Memory B cell (primary cell): Measurements from ENCODE around the gene MATCAP1.

Experiments used
- ATAC-seq: fragments of 150-1000 bp; cut with Tn5 transposase; 2 replicates; pipeline ENCODE4 v1.10.0; 2021; ENCODE audit warnings: low read depth, mild to moderate bottlenecking, moderate library complexity
- DNase-seq, 2 donors: peaks; one replicate each; pipeline ENCODE4 v3.0.0; 2022; ENCODE audit warnings: low spot score in 2 of 2
- H3K27ac Mint-ChIP-seq: one replicate; pipeline ENCODE4 v1.8.0; 2022; ENCODE audit warnings: mild to moderate bottlenecking, moderate library complexity, mixed read lengths
- H3K27me3 Mint-ChIP-seq: one replicate; pipeline ENCODE4 v1.8.0; 2022; ENCODE audit warnings: mixed read lengths
- H3K36me3 Mint-ChIP-seq: one replicate; pipeline ENCODE4 v1.8.0; 2022; ENCODE audit warnings: mild to moderate bottlenecking, mixed read lengths
- H3K4me1 Mint-ChIP-seq: one replicate; pipeline ENCODE4 v1.8.0; 2022; ENCODE audit warnings: mixed read lengths
- H3K4me3 Mint-ChIP-seq: one replicate; pipeline ENCODE4 v1.8.0; 2022; ENCODE audit warnings: mild to moderate bottlenecking, moderate library complexity, mixed read lengths
- H3K9me3 Mint-ChIP-seq: one replicate; pipeline ENCODE4 v1.8.0; 2022; ENCODE audit warnings: mixed read lengths

MATCAP1 gene

DNA sequence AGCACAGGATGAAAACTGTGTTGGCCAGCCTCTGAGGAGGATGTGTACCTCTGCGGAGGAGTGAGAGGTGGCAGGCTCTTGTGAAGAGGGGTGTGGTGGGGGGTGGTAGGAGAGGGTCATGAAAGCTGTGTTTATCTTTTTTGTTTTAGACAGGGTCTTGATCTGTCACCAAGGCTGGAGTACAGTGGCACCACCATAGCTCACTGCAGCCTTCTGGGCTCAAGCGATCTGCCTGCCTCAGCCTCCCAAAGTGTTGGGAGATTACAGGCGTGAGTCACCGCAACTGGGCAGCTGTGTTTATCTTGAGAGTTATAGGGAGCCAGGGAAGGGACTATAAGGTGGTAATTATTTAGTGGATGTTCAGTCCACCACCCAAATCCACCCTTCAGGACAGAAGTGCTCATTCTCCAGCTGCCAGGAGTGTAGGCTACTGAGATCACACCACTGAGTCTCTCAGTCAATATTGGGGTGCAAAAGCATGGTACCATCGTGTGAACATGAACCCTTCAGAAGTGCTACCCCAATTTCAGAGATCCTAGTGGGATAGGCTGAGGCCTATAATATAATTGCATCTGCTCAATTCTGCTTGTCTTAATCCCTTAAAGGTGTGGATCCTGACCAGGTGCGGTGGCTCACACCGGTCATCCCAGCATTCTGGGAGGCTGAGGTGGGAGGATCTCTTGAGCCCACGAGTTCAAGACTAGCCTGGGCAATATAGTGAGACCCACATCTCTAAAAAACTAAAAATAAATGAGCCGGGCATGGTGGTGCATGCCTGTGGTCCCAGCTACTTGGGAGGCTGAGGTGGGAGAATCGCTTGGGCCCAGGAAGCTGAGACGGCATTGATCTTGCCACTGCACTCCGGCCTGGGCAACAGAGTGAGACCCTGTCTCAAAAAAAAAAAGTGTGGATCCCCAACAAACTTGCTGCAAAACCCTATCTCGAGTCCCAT, 7.0 kb upstream of the MATCAP1 start:
- Mint-ChIP-seq H3K36me3 (peaks cover 2% of the 10 kb centered on the region), H3K9me3 (no peaks in the 10 kb centered on the region), H3K27ac (no peak overlapping the region), H3K27me3 (peaks cover 1% of the 10 kb centered on the region), H3K4me3 (no peak overlapping the region), H3K4me1 (peaks cover 19% of the 10 kb centered on the region)
- ATAC-seq (no peak), DNase-seq (no peak)

DNA sequence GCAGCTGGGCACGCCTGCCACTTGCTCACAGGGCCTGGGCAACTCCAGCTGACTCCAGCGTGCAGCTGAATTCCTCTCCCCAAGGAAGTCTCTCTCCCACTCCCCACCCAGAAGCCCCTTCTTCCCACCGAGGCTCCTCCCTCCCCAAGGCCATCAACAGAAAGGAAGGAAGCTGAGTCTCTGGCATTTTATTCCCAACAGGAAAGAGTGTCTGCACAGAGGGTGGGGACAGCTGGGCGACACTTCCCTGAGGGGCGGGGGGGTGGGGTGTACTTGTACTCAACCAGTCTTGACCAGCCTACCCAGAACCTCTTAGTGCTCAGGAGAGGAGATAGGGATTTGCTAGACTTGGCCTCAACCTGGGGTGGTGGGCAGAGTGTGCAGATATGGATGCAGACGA, 6.3 kb upstream of the MATCAP1 start, which contains the start of gene EXOC3L1:
Gene EXOC3L1, minus strand, starts transcription at position 96 of the 400 bp plus-strand sequence. CDS start 460 bp downstream, outside the sequence.
- H3K4me1 Mint-ChIP-seq, result peaks cover 22% of the 10 kb centered on the region
- DNase-seq (no peak), ATAC-seq (no peak)
- H3K27me3 Mint-ChIP-seq, result peaks cover 1% of the 10 kb centered on the region
- no peak within 1 kb of the TSS for H3K27ac Mint-ChIP-seq
- H3K4me3 Mint-ChIP-seq, result no peak within 1 kb of the TSS
- H3K9me3 Mint-ChIP-seq, result no peaks in the 10 kb centered on the region
- no peaks in the 10 kb centered on the region for H3K36me3 Mint-ChIP-seq

DNA sequence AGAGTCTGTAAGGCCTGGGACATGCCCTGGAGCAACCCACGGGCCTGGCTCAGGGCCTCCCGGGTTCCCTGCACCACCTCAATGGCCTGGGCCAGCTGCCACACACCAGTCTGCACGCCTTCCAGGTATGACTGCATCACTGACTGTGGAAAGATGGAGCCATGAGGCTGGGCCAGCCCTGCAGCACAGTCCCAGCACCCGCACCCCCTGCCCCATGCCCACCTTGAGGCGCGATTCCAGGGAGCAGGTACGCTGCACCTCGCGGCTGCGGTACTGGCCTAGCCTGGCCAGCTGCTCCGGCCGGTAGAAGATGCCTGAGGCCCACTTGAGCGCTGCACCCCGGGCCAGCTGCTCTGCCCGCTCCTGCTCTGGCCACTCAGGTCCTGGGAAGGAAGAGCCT, 5.0 kb upstream of the MATCAP1 start:
- ATAC-seq, result no peak
- DNase-seq, result no peak

DNA sequence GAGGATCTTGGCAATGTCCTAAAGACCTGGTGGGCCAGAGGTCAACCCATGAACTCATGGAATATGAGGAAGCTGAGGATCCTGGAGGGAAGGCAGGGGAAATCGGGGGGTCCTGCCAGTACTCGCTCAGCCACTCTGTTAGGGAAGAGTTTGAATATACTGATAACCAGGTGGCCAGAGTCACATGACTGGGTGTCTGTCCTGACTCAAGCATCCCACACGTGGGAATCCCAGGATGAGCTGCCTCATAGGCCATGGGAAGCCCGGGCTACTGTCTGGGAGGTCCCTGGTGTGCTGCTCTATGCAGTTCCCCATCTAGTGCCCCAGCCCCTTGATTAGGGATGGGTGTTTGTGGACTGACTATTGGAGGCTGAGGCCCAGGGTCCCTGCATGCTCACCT, 4.6 kb upstream of the MATCAP1 start:
- DNase-seq, result no peak
- Mint-ChIP-seq H3K4me1 (peaks cover 20% of the 10 kb centered on the region), H3K36me3 (no peaks in the 10 kb centered on the region), H3K9me3 (no peaks in the 10 kb centered on the region), H3K4me3 (no peak overlapping the region), H3K27me3 (peaks cover 1% of the 10 kb centered on the region), H3K27ac (no peak overlapping the region)
- ATAC-seq, result no peak

More for the DNA sequence above, 5.0 kb upstream of the MATCAP1 start:
- H3K9me3 Mint-ChIP-seq, result no peaks in the 10 kb centered on the region
- H3K27me3 Mint-ChIP-seq, result peaks cover 1% of the 10 kb centered on the region
- peaks cover 23% of the 10 kb centered on the region for H3K4me1 Mint-ChIP-seq
- no peak overlapping the region for H3K27ac Mint-ChIP-seq
- H3K36me3 Mint-ChIP-seq, result no peaks in the 10 kb centered on the region
- no peak overlapping the region for H3K4me3 Mint-ChIP-seq

DNA sequence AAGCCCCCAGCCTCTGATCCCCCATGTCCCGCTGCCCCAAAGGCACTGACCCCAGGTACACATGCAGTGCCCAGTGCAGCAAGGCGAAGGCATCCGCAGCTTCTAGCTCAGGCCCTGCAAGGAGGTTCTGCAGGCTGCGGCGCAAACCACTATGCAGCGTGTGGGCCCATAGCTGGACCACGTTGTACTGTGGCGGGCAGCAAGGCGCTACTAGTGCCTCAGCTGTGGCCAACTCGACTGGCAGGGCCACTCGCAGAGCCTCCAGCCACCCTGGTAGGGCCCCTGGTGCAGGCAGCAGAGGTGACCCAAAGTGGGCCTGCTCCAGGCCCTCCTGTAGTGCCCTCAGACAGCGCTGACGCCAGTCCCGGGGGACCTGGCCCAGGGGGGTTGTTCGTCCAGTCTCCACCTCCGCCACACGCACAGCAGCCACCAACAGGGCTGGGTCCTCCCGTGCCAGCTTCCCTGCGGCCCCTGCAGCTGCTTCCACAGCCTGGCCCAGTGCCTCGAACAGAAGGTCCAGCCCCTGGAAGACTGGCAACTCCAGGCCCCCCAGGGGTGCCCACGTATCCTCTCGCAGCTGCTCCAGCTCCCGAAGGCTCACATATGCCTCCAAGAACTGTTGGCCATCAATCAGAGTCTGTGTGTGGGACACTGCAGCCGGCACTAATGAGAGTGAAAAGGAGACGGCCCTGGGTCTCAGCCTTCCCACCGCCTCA, 3.6 kb upstream of the MATCAP1 start:
- Mint-ChIP-seq H3K27me3 (peaks cover 1% of the 10 kb centered on the region), H3K4me3 (no peak overlapping the region), H3K4me1 (peaks cover 14% of the 10 kb centered on the region), H3K36me3 (no peaks in the 10 kb centered on the region), H3K27ac (no peak overlapping the region), H3K9me3 (no peaks in the 10 kb centered on the region)
- ATAC-seq (no peak), DNase-seq (no peak)

DNA sequence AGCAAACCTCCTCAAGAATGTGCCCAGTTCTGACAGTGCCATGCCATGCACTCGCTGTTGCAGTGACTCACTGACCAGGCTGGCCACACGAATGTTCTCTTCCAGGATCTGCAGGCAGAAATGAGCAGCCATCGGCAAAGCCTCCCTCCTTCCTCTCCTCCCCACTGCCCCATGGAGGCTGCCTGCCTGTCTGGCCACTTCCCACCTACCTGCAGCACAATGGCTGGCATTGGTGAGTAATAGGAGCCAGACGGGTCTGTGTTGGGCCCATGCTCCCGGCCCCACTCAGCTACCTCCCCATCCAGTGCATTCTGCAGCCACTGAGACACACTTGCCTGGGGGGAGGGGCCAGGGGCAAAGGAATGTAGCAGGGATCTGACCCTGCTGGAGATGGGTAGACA, 2.8 kb upstream of the MATCAP1 start:
- DNase-seq, result no peak
- H3K4me1 Mint-ChIP-seq, result peaks cover 9% of the 10 kb centered on the region
- peaks cover 1% of the 10 kb centered on the region for H3K27me3 Mint-ChIP-seq
- H3K4me3 Mint-ChIP-seq, result no peak overlapping the region
- no peak for ATAC-seq
- no peak overlapping the region for H3K27ac Mint-ChIP-seq
- H3K9me3 Mint-ChIP-seq, result no peaks in the 10 kb centered on the region
- H3K36me3 Mint-ChIP-seq, result no peaks in the 10 kb centered on the region

DNA sequence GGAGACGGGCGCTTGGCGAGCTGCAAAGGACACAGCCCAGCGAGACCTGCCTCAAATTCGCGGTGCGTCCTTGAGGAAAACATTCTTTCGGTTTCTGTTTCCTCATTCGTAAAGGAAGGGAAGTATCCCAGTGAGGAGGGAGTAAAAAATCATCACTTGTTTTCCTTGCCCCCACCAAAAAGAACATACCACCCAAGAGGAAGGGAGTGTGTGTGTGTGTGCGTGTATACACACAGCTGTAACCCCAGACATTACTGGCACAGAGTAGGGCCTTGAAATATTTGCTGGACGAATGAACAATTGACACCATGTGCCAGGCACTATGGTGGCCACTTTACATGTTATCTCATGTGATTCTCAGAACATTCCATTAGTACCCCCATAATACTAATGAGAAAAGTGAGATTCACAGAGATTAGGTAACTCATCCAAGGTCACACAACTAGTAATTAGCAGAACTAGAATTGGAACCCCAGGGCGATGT, 1.9 kb upstream of the MATCAP1 start:
- H3K4me3 Mint-ChIP-seq, result peak overlapping the region; percentile 89
- no peaks in the 10 kb centered on the region for H3K9me3 Mint-ChIP-seq
- no peaks in the 10 kb centered on the region for H3K36me3 Mint-ChIP-seq
- H3K27ac Mint-ChIP-seq, result no peak overlapping the region
- no peak for DNase-seq
- ATAC-seq, result no peak
- peaks cover 1% of the 10 kb centered on the region for H3K27me3 Mint-ChIP-seq
- peaks cover 6% of the 10 kb centered on the region for H3K4me1 Mint-ChIP-seq

DNA sequence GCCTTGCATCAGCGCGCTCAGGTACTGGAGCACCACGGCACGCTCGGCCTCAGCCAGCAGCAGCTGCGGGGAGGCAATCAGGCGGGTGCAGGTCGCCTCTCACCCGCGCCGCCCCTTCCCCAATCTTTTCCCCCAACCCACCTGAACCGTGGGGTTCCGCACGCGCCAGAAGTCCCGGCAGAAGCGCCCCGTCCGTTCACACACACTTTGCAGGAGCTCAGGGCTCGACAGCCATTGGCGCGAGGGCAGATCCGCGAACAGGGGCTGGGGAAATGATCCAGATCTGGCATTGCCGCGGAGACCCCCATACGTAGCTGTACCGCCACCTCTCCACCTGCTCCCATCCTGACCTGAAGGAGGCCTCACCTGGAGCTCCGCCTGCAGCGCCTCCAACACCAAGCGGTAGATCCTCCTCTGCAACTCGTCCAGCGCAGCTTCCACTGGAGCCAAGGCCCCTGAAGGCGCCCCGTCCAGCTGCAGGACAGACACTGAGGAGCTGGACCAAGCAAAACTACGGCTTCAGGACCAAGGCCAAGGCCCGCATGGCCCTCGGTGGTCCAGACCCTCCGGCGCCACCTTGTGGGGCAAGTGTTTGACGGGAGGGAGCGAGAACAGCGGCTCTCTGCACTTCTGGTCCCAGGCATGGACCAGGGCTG, 1.4 kb upstream of the MATCAP1 start:
- DNase-seq, result peak; percentile 77 to 88
- Mint-ChIP-seq H3K9me3 (no peaks in the 10 kb centered on the region), H3K27me3 (peaks cover 1% of the 10 kb centered on the region), H3K4me3 (peak overlapping the region; percentile 89), H3K4me1 (peaks cover 6% of the 10 kb centered on the region), H3K27ac (no peak overlapping the region), H3K36me3 (no peaks in the 10 kb centered on the region)
- ATAC-seq, result peak; percentile 25

DNA sequence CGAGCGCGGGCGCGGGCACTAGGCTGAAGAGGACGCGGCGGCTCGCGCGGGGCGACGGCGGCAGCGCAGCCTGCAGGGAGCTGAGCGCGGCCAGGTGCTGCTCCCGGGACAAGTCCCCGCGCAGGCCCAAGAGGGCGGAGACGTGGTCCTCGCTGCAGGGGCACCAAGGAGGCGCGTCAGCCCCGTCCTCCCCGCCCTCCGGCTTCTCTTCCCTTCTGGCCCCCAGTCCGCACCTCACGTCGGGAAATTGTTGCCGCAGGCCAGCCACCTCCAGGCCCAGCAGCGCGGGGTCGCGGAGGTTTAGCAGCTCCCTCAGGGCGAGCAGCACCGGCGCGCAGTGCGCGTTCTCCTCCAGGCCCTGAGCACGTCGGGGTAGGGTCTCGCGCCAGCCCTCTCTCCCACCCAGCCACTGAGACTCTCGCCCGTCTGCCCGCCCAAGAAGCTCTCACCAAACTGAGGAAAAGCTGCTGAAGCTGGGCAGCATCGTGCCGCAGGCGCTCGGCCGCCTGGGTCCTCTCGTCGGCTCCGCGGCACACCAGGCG, 761 bp upstream of the MATCAP1 start:
- no peak overlapping the region for H3K27ac Mint-ChIP-seq
- H3K4me3 Mint-ChIP-seq, result peak overlapping the region; percentile 89
- no peak for DNase-seq
- peaks cover 1% of the 10 kb centered on the region for H3K27me3 Mint-ChIP-seq
- no peaks in the 10 kb centered on the region for H3K9me3 Mint-ChIP-seq
- no peak for ATAC-seq
- H3K4me1 Mint-ChIP-seq, result peaks cover 6% of the 10 kb centered on the region
- H3K36me3 Mint-ChIP-seq, result no peaks in the 10 kb centered on the region

DNA sequence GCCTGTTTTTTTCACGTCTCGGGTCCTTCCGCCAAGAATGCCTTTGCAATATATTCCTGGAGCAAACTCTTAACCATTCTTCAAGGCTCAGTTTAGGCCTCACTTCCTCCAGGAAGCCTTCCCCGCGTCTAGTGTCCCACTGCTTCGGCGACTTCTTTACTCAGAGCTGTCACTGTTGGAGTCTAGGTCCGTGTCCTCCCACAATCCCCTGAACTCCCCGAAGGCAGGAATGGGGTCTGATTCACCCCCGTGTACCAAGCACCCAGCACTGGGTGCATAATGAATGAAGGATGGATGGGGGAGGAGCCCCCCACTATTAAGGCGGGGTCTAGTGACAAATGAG, 508 bp downstream of the MATCAP1 start:
- peaks cover 10% of the 10 kb centered on the region for H3K4me1 Mint-ChIP-seq
- no peak overlapping the region for H3K27ac Mint-ChIP-seq
- H3K4me3 Mint-ChIP-seq, result no peak overlapping the region
- H3K36me3 Mint-ChIP-seq, result no peaks in the 10 kb centered on the region
- ATAC-seq (no peak), DNase-seq (no peak)
- peaks cover 9% of the 10 kb centered on the region for H3K27me3 Mint-ChIP-seq
- no peaks in the 10 kb centered on the region for H3K9me3 Mint-ChIP-seq

DNA sequence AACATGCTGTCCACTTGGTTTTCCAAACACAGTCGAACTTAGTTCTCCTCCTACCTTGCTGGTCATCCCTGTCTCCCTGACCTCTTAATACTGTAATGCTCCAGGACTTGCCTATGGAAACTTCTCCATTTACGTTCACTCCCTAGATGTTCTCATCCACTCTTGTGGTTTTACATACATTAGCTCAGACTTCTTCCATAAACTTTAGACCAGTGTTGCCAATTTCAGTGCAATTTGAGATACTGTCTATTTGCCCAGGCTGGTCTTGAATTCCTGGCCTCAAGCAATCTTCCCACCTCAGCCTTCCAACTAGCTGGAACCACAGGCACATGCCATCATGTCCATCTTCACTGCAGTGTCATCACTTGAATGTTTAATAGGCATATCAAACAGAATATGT, 1.5 kb downstream of the MATCAP1 start:
- no peak overlapping the region for H3K4me3 Mint-ChIP-seq
- no peaks in the 10 kb centered on the region for H3K9me3 Mint-ChIP-seq
- no peaks in the 10 kb centered on the region for H3K36me3 Mint-ChIP-seq
- no peak overlapping the region for H3K27ac Mint-ChIP-seq
- H3K27me3 Mint-ChIP-seq, result peaks cover 14% of the 10 kb centered on the region
- DNase-seq, result no peak
- peaks cover 12% of the 10 kb centered on the region for H3K4me1 Mint-ChIP-seq
- no peak for ATAC-seq

DNA sequence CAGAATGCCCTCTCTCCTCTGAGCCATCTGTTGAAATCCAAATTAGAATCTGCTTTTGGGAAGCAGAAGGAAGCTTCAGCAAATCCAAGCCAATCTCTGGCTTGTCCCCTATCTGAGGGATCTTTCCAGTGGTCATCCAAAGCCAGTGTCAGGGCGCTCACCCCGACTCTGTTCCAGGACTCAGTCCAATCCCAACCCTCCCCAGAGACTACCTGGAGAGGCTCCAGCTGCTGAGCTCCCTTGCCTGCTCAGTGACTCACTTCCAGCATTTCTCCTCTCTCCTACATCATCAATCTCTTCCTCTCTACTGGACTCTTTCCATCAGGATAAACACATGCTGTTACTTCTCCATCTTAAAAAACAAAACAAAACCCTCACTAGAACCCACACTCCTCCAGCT, 2.4 kb downstream of the MATCAP1 start:
- Mint-ChIP-seq H3K36me3 (no peaks in the 10 kb centered on the region), H3K27ac (no peak overlapping the region)
- DNase-seq, result no peak

DNA sequence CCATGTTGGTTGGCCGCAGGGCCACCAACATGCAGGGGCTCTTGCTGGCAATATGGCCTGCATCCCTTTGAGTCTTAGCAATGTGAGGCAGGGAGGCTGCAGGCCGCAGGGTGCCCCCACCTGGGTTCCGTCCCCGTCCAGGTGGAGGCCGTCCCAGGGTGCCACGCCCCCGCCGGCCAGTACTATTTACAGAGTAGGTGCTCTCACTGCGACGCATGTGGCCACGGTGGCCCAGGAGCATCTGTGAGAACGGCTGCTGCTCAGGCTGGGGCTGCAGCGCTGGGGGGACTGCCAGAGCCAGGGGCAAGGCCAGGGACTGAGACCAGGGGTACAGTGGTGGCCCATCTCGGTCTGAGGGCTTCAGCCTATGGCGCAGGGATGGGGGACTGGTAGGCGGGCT, 3.6 kb downstream of the MATCAP1 start:
- Mint-ChIP-seq H3K27me3 (peaks cover 18% of the 10 kb centered on the region), H3K9me3 (no peaks in the 10 kb centered on the region), H3K4me1 (peaks cover 10% of the 10 kb centered on the region), H3K36me3 (no peaks in the 10 kb centered on the region), H3K27ac (no peak overlapping the region), H3K4me3 (no peak overlapping the region)
- no peak for ATAC-seq
- no peak for DNase-seq

More for the DNA sequence above, 2.4 kb downstream of the MATCAP1 start:
- ATAC-seq, result no peak
- no peak overlapping the region for H3K4me3 Mint-ChIP-seq
- H3K4me1 Mint-ChIP-seq, result peaks cover 12% of the 10 kb centered on the region
- H3K9me3 Mint-ChIP-seq, result no peaks in the 10 kb centered on the region
- H3K27me3 Mint-ChIP-seq, result peaks cover 16% of the 10 kb centered on the region
